SKM-1 (cell line): ENCODE measurements around the gene PCGF3.
"Not testable (repeated sequence)": the region's sequence is repeated elsewhere in the genome, so short reads cannot be mapped to it uniquely, and the experiment has no call there.

ENCODE experiments used
- DNase-seq: peaks from one replicate; lab custom pipeline; 2025; ENCODE audit not compliant: unreplicated experiment; lab: John Stamatoyannopoulos, UW

PCGF3 gene

DNA sequence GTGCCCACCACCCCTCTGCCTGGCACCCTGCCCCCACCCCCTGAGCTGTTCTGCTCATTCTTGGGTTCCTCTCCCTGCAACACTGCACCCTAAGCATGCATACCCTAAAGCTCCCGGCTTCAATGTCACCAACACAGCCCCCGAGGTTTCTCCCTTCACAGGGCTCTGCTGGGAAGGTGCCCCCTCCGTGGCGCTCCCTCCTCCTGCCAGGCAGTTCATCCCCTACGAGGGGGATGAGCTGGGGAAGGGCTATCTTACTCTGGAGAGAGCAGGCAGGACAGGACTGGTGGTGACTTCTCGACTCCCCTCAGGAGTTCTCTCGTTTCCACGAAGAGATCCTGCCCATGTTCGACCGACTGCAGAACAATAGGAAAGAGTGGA is 38.1 kb upstream of the PCGF3 start:
- DNase-seq, result no peak

DNA sequence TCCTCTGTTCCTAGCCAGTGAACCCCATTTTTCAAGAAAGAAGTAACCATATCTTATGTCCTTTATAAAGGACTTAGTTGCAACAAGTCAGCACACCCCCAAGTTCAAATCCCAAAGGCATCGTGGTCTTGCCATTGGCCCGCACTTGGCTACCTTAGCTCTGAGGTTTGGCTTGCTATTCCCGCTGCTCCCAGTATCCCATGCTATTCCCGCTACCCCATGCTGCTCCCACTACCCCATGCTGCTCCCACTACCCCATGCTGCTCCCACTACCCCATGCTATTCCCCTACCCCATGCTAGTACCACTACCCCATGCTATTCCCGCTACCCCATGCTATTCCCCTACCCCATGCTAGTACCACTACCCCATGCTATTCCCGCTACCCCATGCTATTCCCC is 37.4 kb upstream of the PCGF3 start:
- DNase-seq, result not testable (repeated sequence)

DNA sequence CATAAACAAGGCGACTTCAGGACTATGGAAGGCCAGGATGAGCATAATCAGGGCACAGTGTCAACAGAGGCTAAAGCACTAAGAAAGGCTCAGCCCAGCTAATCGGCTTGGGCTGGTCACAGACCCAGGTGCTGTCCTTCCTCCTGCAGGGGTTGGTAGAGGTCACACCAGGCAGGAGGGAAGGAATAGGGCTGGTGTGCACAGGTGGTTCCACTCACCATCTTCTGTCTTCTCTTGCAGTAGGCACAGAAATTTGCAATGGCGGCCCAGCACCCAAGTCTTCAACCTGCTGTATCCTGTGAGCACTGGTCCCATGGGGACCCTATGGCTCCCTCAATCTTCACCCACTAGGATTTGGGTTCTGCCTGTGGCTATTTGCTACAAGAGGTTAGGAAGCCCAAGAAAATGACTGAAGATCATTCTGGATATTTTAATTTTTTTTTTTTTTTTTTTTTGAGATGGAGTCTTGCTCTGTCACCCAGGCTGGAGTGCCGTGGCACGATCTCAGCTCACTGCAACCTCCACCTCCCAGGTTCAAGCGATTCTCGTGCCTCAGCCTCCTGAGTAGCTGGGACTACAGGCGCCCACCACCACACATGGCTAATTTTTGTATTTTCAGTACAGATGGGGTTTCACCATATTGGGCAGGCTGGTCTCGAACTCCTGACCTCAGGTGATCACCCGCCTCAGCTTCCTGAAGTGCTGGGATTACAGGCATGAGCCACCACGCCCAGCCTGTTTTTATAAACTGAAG is 35.6 kb upstream of the PCGF3 start:
- not testable (repeated sequence) for DNase-seq

DNA sequence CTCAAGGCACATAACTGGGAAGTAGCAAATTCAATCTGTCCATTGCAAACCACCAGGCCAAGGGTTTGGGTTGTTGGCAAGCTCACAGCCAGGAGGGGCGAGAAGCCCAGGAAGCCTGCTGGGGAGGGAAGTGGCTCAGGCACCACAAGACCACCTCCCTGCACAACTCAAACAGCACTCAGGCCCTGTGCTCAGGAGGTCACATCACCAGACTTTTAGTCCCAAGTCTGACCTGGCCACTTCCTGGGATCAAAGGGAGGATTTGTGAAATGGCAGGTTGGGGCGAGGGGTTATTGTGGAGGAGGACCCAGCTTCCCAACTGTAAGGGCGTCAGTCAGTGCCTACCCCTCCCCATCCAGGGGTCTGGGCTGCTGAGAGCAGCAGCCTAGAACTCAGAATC is 33.9 kb upstream of the PCGF3 start:
- DNase-seq, result no peak

DNA sequence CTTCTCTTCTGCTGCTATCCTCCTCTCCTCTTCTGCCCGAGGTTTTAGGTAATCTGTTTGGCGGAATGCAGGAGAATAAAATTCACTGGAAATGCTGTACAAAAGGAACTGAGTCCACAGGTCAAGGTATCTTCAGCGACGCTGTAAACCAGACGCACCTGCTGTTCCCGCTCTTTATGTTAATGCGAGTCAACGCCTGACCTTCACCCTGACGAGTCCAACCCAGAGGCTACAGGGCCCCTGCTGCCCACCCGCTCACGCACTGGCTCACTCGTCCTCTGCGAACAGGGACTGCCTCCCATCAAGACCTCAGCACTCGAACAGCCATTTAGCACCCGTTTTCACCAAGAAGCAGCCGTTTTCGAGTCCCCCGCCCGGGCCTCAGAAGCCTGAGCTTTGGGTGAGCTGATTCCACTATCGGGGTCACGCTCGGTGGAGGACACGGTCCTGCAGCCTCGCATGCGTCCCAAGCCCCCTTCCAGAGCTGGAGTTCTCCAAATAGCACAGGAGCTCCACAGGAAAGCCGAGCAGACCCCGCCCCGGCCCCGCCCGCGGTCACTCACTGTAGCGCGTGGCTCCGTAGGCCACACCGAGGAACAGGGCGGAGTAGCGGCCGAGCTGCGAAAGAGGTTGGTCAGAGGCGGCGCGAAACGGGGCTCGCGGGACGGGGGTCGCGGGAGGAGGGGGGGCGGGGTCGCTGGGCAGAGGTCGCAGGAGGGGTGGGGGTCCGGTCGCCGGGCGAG is 32.1 kb upstream of the PCGF3 start:
- DNase-seq, result no peak

DNA sequence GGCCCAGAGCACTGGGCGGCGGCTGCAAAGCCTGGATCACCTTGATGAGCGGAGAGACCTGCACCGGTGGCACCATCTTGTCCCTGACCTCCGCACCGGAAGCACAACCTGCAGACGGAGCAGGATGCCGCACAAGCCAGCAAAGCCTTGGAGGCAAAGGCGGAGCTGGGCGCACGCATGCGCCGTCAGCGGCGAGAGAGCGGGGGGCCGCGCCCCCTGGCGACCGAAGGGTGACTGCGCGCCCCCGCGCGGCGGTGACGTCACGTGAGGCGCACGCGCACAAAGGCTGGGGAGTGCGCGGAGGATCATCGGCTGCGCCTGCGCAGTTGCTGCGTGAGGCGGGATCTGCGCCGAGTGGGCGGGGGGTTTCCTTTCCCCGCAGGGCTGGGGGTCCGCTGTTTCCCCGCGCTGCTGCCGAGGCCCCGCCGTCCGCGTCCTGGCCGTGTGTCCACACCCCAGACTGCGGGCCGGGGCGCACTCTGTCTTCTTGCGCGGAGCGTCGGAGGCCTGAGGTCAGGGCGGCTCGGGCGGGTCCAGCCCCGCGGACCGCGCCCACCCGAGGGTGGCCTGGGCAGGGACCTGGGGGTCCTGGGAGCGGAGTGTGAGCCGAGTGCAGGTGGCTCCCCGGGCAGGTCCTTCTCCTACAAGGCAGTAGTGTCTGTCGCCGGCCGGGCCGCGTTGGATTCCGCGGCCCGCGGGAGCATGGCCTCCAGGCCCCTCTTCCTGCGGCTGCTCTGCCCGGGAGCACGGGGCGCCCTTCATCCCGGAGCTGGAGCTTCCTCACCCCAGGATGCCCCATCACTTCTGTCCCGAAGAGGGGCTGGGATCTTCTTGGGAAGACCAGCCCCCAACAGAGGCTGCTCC is 31.2 kb upstream of the PCGF3 start, which contains the start of the genes ATP5ME and MYL5:
Gene ATP5ME, minus strand, starts transcription at position 105 of the 864 bp plus-strand sequence. Its CDS starts 29 bp downstream, at position 76.
Gene MYL5, plus strand, starts transcription at position 371 of the 864 bp plus-strand sequence. CDS start 3,485 bp downstream, outside the sequence.
- peak; percentile 97 for DNase-seq

DNA sequence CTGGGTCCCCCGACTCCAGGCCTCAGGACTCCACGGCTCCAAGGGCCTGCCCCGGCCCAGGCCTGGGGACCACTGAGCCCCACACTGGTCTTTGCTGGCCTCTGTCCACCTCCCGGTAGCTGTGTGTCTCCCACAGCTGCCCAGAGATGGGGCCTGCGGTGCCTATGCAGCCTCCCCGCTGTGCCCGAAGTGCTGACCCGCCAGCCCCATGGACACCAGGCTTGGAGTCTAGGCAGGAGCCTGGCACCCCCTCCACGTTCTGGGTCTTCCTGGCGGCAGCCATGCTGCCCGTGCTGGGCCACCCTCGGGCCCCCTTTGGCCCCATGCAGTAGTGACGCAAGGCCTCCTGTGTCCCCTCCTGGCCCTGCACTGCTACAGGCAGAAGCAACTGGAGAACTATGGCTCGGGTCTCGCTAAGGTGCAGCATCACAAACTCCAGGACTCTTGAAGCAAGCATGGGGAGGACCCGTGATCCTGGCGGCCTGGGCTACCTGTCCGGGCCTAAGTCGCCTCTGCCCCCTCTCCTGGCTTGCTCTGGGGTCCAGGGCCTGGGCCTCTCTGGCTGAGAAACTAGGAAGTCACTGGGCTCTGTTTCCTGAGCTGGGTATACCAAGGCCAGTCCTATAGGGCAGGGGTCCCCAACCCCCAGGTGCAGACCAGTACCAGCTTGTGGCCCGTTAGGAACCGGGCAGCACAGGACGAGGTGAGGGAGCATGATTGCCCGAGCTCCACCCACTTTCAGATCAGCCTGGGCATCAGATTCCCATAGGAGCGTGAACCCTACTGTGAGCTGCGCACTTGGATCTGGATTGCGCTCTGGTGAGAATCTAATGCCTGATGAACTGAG is 30.4 kb upstream of the PCGF3 start:
- DNase-seq, result no peak

DNA sequence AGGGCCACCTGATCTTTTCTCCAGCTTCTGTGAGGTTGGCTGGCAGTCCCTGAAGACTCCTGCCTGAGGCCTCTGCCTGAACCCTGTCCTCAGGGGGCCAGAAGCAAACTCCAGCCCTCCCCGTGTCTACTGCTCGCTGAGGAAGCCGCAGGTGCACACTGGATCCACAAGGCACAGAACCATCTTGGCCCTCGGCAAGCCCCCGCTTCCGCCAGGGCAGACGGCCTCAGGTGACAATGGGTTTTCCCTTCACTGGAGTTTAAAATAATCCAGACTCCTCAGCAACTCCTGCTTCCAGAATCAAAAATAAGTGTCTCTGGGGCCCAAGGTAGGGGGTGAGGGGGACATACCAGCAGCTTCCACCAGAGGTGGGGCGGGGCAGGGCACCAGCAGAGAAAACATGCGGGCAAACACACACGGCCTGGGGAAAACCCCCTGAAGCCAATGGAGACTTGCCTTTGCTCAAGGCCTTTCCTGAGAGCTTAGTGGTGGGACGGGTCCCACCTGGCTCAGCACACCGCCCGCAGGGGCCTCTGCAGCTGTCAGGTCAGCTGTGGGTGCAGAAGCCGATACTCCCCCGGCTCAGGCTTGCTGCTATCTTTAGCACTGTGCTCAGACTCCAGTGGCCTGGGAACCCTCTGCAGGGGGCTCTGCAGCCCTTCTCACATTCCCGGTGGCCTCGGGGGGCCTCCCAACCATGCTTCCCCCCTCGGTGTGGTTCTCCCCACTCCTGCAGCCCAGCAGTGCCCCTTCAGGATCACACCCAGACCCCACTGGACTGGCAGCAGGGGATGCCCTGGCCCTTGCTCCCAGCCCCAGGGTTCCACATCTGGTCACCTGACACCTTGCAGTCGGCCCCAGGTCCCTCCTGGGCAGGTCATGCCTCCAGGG is 29.4 kb upstream of the PCGF3 start:
- DNase-seq, result no peak

DNA sequence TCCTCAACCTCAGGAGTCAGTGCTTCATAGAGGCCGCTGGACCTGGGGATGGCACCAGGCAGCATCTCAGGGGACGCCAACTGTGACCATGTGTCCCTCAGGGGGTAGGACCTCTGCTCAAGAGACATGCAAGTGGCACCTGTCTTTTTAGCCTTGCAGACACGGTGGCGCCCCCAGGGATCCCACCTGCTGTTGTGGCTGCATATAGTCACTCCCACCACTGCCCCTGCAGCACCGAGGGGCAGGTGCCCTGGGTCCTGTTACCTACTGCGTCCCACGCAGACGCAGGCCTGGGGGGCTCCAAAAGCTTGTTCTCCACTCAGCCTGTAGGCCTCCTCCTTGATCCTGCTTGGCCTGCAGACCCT is 28.8 kb upstream of the PCGF3 start:
- DNase-seq, result no peak

DNA sequence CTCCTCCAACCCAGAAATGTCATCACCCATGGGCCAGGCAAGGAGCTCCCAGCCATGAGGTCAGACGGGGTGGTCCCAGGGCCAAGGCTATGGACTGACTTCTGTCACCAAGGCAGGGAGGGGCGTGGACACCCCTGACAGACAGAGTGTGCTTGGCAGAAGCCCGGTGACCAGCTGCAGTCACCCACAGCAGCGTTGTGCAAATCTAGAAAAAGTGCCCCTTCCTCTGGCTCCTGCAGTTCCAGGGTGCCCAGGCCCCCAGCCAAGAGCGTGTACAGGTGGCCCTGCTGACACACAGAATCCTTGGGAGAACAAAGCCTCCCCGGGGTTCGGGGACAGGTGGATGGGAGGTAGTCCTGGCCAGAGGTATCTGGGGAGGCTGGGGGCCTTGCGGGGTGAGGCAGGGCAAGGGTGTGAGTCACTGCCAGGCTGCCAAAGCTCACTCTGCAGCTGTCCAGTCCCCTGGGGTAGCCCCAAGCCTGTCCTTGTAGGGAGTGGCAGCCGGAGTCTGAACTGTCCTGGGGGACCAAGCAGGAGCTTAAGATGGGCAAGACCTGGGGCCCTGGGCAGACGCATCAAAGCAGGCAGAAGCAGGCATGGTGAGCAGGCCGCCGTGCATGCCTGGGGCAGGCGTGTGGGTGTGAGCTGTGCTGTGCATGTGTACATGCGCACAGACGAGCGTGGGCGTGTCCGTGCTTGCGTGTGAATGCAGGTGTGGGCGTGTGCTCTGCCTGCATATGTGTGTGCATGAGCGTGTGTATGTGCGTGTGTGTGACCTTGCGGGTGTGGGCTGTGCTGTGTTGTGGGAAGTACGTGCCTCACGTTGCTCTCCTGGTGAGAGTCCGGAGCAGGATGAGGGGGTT is 28.0 kb upstream of the PCGF3 start:
- no peak for DNase-seq

DNA sequence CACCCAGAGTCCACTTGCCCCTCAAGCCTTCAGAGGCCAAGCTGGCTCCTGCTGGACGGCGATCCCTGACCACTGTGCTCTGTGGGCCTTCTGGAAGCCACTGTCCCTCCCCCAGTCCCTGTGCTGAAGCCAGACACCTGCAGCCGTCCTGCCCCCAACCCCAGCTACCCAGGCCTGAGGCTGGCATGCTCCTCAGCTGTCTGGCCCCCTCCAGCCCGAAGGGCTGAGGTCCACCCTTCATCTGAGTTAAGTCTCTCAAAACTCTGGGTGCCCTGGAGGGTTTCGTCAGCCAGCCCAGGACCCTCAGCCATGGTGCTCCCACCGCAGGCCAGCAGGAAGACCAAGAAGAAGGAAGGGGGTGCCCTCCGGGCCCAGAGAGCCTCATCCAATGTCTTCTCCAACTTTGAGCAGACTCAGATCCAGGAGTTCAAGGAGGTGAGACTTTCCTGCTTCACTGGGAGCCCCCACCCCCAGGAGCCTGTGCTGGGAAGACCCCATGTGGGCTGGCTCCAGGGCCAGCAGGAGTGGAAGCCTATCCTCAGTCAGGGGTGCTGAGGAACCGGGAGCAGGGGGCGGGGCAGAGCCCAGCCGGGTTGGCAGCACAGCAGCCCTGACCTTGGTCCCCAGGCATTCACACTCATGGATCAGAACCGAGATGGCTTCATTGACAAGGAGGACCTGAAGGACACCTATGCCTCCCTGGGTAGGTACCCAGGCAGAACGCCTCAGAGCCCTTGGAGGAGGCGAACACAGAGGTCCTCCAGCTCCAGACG is 27.1 kb upstream of the PCGF3 start:
- DNase-seq, result no peak

DNA sequence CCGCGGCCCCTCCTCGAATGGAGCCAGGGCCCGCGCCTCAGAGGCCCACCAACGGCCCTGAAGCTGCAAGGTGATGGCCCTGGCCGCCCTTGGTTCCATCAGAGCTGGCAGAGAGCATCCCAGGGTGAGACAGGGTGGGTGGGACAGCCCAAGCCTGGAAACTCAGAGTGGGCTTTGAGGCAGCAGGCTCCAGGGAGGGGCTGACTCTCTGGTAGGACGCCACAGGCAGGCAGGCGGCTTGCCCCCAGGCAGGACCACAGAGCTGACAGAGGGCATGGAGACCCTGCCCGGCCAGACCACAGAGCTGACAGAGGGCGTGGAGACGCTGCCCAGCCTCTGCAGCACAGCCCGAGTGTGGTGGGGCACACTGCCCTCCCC is 26.5 kb upstream of the PCGF3 start:
- no peak for DNase-seq

DNA sequence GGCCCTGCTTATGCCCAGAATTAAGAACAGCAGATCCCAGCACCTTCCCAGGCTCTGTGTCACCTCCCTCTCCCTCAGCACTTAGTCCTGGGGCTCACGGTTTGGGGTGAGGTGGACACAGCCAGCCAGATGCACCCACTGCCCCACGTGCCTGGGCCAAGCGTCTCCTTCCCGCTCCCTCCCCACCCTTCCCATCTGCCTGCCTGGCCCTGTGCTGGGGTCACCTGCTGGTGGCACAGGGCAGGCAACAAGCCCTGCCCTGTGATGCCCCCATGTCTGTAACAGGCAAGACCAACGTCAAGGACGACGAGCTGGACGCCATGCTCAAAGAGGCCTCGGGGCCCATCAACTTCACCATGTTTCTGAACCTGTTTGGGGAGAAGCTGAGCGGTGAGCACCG is 26.0 kb upstream of the PCGF3 start:
- DNase-seq, result no peak

DNA sequence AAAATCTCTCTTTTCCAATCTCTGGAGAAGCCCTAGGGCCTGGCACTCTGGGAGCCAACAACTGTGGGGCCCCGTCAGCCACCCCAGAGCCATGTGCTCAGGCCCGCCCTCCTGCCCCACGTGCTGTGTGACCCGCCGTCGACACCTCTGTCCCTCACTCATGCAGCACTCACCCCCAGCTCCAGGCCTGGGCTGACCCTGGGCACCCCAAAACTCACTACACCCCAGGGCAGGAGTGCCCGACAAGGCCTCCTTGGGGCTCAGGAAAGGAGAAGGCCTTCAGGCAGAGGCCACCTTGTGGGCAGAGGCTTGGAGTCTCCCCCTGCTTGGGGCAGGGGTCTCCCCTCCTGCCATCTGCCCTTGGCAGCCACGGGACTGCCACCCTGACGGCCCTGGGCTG is 25.5 kb upstream of the PCGF3 start:
- no peak for DNase-seq

DNA sequence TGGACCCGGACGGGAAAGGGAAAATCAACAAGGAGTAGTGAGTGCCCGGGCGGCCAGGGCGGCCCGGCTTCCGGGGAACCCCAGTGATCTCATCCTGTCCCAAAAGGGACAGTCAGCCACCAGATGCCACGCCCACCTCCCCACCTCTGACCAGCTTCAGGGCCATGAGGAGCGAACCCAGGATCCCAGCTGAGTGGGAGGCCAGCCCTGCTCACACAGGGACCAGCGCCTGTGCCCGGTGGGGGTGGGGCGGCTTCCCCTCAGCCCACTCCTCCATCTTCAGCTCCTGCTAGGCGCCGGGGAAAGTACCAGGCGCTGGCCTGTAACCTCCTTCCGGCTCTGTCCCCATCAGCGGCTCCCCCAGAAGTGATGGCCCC is 25.1 kb upstream of the PCGF3 start:
- DNase-seq, result no peak

DNA sequence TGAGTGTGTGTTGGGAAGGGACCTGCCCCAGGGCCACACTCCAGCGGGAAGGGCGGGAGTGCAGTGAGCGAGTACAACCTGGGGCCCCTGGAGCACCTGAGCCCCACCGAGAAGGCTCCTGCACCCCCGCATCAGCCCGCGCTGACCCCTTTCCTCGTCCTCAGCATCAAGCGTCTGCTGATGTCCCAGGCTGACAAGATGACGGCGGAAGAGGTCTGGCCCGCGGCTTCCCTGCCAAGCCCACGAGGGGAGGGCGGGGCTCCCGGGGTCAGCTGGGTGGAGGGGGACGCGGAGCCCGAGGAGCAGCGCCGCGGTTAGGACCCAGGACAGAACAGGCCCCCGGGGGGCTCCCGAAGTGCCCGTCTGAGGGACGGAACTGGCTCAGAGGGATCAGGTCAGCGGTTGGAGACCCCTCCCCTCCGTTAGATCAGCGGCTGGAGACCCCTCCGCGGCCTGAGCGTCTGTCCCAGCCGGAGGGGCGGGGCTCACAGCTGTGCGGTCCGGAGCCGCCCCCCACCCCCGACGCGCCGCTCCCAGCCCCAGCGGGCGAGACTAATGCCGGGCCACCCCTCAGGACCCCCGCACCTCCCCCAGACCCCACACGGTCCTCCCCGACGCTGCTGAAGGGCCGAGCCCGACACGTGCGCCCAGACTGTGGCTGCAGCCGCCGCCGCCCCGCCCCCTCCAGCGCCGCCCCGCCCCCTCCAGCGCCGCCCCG is 24.5 kb upstream of the PCGF3 start:
- DNase-seq, result no peak

DNA sequence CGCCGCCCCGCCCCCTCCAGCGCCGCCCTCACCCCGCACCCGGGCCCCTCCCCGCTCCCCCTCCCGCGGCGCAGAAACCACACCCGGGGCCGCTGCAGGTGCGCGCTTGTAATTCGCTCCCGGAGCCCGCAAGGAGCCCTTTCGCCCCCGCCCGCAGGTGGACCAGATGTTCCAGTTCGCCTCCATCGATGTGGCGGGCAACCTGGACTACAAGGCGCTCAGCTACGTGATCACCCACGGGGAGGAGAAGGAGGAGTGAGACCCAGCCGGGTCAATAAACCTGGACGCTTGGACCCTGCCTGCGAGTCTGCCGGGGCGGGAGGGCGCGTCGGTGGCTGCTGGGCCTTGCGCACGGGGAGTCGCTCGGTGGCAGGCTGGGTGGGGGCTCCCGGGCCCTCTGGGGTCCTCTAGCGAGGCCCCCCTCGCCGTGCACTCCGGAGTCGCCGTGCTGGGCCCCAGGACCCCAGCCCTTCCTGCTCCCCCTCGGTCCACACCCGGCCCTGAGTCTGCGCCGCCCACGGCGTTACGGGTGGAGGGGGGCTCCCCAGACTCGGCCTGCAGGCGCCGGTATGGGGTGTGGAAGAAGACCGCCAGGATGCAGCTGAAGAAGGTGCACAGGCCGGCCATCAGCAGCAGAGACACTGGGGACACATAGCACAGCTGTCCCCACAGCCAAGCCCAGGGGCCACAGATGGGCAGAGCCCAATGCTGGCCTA is 23.7 kb upstream of the PCGF3 start:
- no peak for DNase-seq
